LNCaP clone FGC (cell line): ENCODE results near the gene EHMT1.

Experiments used
- DNase-seq: peaks from one replicate; pipeline ENCODE4 v3.0.0-alpha.2; 2011; ENCODE audit warnings: low read depth
- H3K4me3 ChIP-seq: 2 replicates; pipeline ENCODE4 v1.5.1; 2011; ENCODE audit warnings: mild to moderate bottlenecking, low read depth, low read length, control low read depth
- CTCF ChIP-seq: IDR thresholded peaks from 2 replicates; pipeline ENCODE4 v1.5.1; 2012; ENCODE audit warnings: mild to moderate bottlenecking; ENCODE audit not compliant: control insufficient read depth, insufficient read depth; ENCODE audit errors: extremely low read depth

EHMT1 gene

DNA sequence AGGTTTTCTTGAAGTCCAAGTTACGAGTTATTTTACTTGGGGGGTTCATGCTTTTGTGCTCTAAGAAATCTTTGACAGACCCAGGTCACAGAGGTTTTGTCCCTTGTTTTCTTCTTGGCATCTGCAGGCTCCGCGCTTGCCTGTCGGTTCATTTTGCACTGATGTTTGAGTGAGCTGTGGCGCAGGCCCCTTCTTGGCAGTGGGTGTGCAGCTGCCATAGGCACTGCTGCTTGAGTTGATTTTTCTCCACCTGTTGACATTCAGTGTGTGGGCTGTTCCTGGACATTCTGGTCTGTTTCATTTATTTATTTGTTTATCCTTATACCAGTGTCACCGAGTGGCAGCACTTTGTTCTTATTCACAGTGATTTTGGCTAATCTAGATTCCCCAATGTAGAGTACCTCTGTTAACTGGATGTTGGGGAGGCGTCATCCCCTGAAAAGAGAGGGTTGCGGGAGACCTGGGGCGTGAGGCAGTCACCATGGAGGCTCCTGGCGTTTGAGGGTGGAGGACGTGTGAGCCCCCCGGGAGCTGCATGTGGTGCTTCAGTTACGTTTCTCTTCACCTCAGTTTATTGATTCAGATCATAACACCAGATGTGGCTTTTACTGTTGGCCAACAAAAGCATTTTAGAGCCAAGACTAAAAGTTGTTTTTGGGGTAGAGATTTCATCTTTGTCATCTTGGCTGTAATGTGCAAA is 137.4 kb downstream of the EHMT1 start:
- DNase-seq: no peak
- no peak for TF ChIP-seq CTCF
- H3K4me3 ChIP-seq: no peak overlapping the region

DNA sequence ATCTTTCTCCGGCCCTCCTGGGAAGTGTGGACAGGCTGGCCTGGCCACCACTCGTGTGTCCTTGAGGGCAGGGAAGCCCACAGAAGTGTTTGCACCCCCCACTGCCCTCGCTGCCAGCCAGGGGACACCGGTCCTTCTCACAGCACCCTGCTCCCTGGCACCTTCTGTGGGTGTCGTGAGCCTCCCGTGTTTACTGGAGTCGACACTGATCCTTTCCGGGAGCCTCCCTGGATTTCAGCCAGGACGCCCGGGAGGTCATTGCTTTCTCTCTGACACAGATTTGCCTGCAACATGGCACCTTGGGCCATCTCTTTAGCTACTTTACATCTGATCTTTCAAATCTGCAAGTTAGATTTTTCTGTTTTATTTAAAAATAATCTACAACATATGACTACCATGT is 138.3 kb downstream of the EHMT1 start:
- H3K4me3 ChIP-seq: no peak overlapping the region
- no peak for TF ChIP-seq CTCF
- DNase-seq: peak; percentile 26

DNA sequence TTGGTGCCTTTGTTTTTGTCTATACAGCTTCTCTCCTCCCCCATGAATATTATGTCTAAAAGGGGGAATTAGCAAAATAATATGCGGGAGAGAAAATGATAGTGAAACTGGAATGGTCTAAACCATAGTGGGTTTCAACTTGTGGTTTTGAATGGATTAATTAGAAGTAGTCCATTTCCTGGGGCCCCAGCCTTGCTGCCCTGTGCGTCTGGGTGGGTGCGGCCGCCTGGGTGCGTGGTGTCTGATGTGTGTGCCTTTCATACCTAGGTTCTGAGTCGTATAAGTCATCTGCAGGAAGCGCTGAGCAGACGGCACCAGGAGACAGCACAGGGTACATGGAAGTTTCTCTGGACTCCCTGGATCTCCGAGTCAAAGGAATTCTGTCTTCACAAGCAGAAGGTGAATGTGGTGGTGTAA is 138.8 kb downstream of the EHMT1 start:
- no peak overlapping the region for H3K4me3 ChIP-seq
- TF ChIP-seq CTCF: no peak
- DNase-seq: no peak

DNA sequence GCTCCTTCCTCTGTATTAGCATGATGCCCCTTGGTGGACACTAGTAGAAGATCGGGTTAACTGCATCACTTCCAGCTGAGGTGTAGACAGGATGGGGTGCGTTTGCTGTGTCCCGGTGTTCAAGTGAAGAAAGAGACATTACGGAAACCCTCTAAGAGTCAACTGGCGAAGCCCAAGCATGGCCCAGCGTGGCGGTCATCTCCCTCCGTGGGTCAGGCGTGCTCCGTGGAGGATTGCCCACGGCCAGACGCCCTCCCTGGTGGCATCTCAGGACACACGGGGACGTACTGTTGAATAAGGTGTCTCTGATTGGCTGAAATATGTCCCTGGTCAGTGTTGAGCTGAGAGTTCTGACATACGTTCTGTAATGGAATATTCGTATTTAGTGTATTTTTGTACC is 139.3 kb downstream of the EHMT1 start:
- H3K4me3 ChIP-seq: no peak overlapping the region
- TF ChIP-seq CTCF: no peak
- no peak for DNase-seq

GRCh38 chr9:137759117-137759516 is 140.3 kb downstream of the EHMT1 start:
- H3K4me3 ChIP-seq: no peak overlapping the region
- TF ChIP-seq CTCF: no peak
- DNase-seq: no peak

- TF ChIP-seq CTCF: no peak
- no peak overlapping the region for H3K4me3 ChIP-seq
- DNase-seq: no peak
Observed at GRCh38 chr9:137759649-137760321, 141.0 kb downstream of the EHMT1 start.

DNA sequence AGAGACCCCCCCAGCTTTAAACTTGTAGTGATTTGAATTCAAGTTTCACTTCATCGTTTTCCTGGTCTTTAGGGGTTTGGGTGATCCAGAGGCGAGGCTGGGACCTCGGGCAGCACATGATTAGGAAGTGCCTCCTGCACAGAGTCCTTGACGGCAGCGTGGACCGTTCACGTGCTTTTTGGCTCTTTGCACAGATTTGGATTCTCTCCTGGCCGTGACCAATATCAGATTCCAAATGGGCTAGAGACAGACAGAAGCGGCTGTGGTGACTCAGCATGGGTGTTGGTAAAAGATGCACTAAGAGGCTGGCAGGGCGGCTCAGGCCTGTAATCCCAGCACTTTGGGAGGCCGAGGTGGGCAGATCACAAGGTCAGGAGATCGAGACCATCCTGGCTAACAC is 141.6 kb downstream of the EHMT1 start:
- DNase-seq: no peak
- TF ChIP-seq CTCF: no peak

More for the DNA sequence above, 141.6 kb downstream of the EHMT1 start:
- H3K4me3 ChIP-seq: no peak overlapping the region
